NCI-H510A treated with DMSO at 0.1 percent for 48 hours (cell line): Measurements from ENCODE around the gene OR10R2.
A peak's percentile ranks its signal among the peaks of the same experiment; 100 is the strongest.
"Not testable (repeated sequence)": the region's sequence is repeated elsewhere in the genome, so short reads cannot be mapped to it uniquely, and the experiment has no call there.

Source experiments
- DNase-seq: peaks from one replicate; lab custom pipeline; 2025; lab: John Stamatoyannopoulos, UW

Gene OR10R2

GRCh38 chr1:158471920-158472319 lies at the start of gene OR10R2:
Gene OR10R2, plus strand, starts transcription at chr1:158472220. Its CDS starts 106 bp downstream, at chr1:158472326.
- no peak for DNase-seq

- DNase-seq = no peak
Observed at GRCh38 chr1:158425027-158425426, 47.0 kb upstream of the OR10R2 start.

- DNase-seq = no peak
Observed at GRCh38 chr1:158426137-158426536, 45.9 kb upstream of the OR10R2 start, which contains the start of gene OR10K2. Gene OR10K2, minus strand, starts transcription at chr1:158426237. Its CDS starts 5,371 bp downstream, at chr1:158420866.

- DNase-seq = not testable (repeated sequence)
Observed at GRCh38 chr1:158430163-158430562, 41.9 kb upstream of the OR10R2 start.

GRCh38 chr1:158434741-158435140 lies 37.3 kb upstream of the OR10R2 start:
- no peak for DNase-seq

GRCh38 chr1:158445376-158445775 lies 26.6 kb upstream of the OR10R2 start:
- DNase-seq = no peak

- no peak for DNase-seq
Observed at GRCh38 chr1:158454537-158454936, 17.5 kb upstream of the OR10R2 start.

GRCh38 chr1:158457246-158457645 lies 14.8 kb upstream of the OR10R2 start:
- DNase-seq = no peak

- DNase-seq = no peak
Observed at GRCh38 chr1:158458263-158458662, 13.8 kb upstream of the OR10R2 start.

- DNase-seq = no peak
Observed at GRCh38 chr1:158461534-158461933, 10.5 kb upstream of the OR10R2 start, which contains the start of gene OR10K1. Gene OR10K1, plus strand, starts transcription at chr1:158461834. Its CDS starts 3,728 bp downstream, at chr1:158465562.

GRCh38 chr1:158485455-158485854 lies 13.4 kb downstream of the OR10R2 start:
- DNase-seq = peak; percentile 57

GRCh38 chr1:158491316-158491715 lies 19.3 kb downstream of the OR10R2 start:
- no peak for DNase-seq

- no peak for DNase-seq
Observed at GRCh38 chr1:158493054-158493453, 21.0 kb downstream of the OR10R2 start.

GRCh38 chr1:158494796-158495195 lies 22.8 kb downstream of the OR10R2 start:
- no peak for DNase-seq

- peak; percentile 56 for DNase-seq
Observed at GRCh38 chr1:158496374-158496773, 24.4 kb downstream of the OR10R2 start.

- DNase-seq = no peak
Observed at GRCh38 chr1:158506369-158506987, 34.5 kb downstream of the OR10R2 start.

GRCh38 chr1:158507511-158507910 lies 35.5 kb downstream of the OR10R2 start:
- no peak for DNase-seq

- DNase-seq = peak; percentile 37
Observed at GRCh38 chr1:158509471-158510156, 37.6 kb downstream of the OR10R2 start.

GRCh38 chr1:158516966-158517365 lies 44.9 kb downstream of the OR10R2 start:
- no peak for DNase-seq

- DNase-seq = no peak
Observed at GRCh38 chr1:158520021-158520420, 48.0 kb downstream of the OR10R2 start.

- DNase-seq = no peak
Observed at GRCh38 chr1:158520955-158521665, 49.1 kb downstream of the OR10R2 start.

GRCh38 chr1:158521666-158522058 lies 49.6 kb downstream of the OR10R2 start:
- DNase-seq = no peak
